Stimulated activated CD4-positive, alpha-beta T cell treated with anti-CD3 and anti-CD28 coated beads, Interleukin-4, amount 100 ng/mL, for 4 hours (primary cell): Measurements from ENCODE around the gene RFX8.
"Not testable (repeated sequence)": the region's sequence is repeated elsewhere in the genome, so short reads cannot be mapped to it uniquely, and the experiment has no call there.

Experiments
- DNase-seq, 2 experiments: peaks; one replicate each; pipeline ENCODE4 v3.0.0-alpha.2; 2020

Gene RFX8

GRCh38 chr2:101474731-101475384, at the start of gene RFX8:
RFX8 (minus strand) TSS chr2:101475112; CDS start chr2:101466848, 8,264 bp downstream.
- DNase-seq, result peak; percentile 25 to 64

GRCh38 chr2:101521487-101521886, 46.6 kb upstream of the RFX8 start:
- no peak for DNase-seq

- DNase-seq, result no peak
These were observed 45.3 kb upstream of the RFX8 start for GRCh38 chr2:101520246-101520645.

GRCh38 chr2:101518578-101519492, 43.9 kb upstream of the RFX8 start:
- no peak for DNase-seq

- no peak for DNase-seq
These were observed 42.9 kb upstream of the RFX8 start for GRCh38 chr2:101517758-101518271.

GRCh38 chr2:101516823-101517690, 42.1 kb upstream of the RFX8 start:
- no peak for DNase-seq

GRCh38 chr2:101516349-101516748, 41.4 kb upstream of the RFX8 start:
- no peak for DNase-seq

- DNase-seq, result no peak
These were observed 40.6 kb upstream of the RFX8 start for GRCh38 chr2:101515477-101515876.

- DNase-seq, result no peak
These were observed 38.1 kb upstream of the RFX8 start for GRCh38 chr2:101512993-101513392.

GRCh38 chr2:101511381-101511780, 36.5 kb upstream of the RFX8 start:
- no peak for DNase-seq

- no peak for DNase-seq
These were observed 34.8 kb upstream of the RFX8 start for GRCh38 chr2:101509499-101510284.

GRCh38 chr2:101508636-101509035, 33.7 kb upstream of the RFX8 start:
- no peak for DNase-seq

- DNase-seq, result not testable (repeated sequence)
These were observed 30.4 kb upstream of the RFX8 start for GRCh38 chr2:101505276-101505675.

- DNase-seq, result not testable (repeated sequence)
These were observed 29.8 kb upstream of the RFX8 start for GRCh38 chr2:101504744-101505143.

GRCh38 chr2:101502095-101502494, 27.2 kb upstream of the RFX8 start:
- DNase-seq, result no peak

- DNase-seq, result no peak
These were observed 26.5 kb upstream of the RFX8 start for GRCh38 chr2:101501443-101501842.

GRCh38 chr2:101500860-101501259, 25.9 kb upstream of the RFX8 start:
- DNase-seq, result no peak

GRCh38 chr2:101500180-101500579, 25.3 kb upstream of the RFX8 start:
- no peak for DNase-seq

GRCh38 chr2:101496279-101496678, 21.4 kb upstream of the RFX8 start:
- DNase-seq, result no peak

- no peak for DNase-seq
These were observed 18.1 kb upstream of the RFX8 start for GRCh38 chr2:101492936-101493473.

GRCh38 chr2:101486994-101487393, 12.1 kb upstream of the RFX8 start:
- no peak for DNase-seq

GRCh38 chr2:101486258-101486701, 11.4 kb upstream of the RFX8 start:
- DNase-seq, result peak in 1 of 2 experiments; percentile 6
